D721Med (cell line): ENCODE measurements around the gene MGLL.

ENCODE experiments used
- DNase-seq: peaks from one replicate; pipeline ENCODE4 v3.0.0; 2011; ENCODE audit warnings: low spot score; ENCODE audit not compliant: insufficient read length
- FAIRE-seq: peaks from 2 replicates; lab custom pipeline; 2011; peaks lifted over from hg19 to GRCh38; lab: Jason Lieb, UNC
- TF ChIP-seq, protein P1 (sequence below): IDR thresholded peaks from 2 replicates; pipeline ENCODE4 v1.5.1; 2012; ENCODE audit warnings: mild to moderate bottlenecking, control low read depth; ENCODE audit not compliant: insufficient read depth; ENCODE audit errors: missing control alignments

Gene MGLL

DNA sequence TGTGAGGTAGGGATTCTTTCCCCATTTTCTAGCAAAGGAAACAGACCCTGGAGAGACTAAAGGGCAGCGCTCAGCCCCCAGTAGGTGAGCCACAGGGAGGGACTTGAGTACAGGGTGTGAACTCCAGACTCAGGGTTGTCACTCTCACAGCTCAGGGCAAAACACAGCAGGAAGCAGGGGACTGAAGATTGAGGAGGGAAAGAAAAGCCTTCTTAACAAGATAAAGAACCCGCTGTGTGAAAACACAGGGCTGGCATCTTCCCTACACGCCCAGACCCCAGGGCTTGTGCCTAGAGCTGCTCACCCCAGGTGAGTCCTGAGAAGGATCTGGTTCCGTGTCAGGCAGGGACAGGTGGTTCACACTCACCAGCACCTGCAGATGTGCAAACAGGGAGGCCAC is 90.0 kb downstream of the MGLL start:
- TF ChIP-seq, protein P1, sequence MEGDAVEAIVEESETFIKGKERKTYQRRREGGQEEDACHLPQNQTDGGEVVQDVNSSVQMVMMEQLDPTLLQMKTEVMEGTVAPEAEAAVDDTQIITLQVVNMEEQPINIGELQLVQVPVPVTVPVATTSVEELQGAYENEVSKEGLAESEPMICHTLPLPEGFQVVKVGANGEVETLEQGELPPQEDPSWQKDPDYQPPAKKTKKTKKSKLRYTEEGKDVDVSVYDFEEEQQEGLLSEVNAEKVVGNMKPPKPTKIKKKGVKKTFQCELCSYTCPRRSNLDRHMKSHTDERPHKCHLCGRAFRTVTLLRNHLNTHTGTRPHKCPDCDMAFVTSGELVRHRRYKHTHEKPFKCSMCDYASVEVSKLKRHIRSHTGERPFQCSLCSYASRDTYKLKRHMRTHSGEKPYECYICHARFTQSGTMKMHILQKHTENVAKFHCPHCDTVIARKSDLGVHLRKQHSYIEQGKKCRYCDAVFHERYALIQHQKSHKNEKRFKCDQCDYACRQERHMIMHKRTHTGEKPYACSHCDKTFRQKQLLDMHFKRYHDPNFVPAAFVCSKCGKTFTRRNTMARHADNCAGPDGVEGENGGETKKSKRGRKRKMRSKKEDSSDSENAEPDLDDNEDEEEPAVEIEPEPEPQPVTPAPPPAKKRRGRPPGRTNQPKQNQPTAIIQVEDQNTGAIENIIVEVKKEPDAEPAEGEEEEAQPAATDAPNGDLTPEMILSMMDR: no peak
- DNase-seq: no peak
- no peak for FAIRE-seq

DNA sequence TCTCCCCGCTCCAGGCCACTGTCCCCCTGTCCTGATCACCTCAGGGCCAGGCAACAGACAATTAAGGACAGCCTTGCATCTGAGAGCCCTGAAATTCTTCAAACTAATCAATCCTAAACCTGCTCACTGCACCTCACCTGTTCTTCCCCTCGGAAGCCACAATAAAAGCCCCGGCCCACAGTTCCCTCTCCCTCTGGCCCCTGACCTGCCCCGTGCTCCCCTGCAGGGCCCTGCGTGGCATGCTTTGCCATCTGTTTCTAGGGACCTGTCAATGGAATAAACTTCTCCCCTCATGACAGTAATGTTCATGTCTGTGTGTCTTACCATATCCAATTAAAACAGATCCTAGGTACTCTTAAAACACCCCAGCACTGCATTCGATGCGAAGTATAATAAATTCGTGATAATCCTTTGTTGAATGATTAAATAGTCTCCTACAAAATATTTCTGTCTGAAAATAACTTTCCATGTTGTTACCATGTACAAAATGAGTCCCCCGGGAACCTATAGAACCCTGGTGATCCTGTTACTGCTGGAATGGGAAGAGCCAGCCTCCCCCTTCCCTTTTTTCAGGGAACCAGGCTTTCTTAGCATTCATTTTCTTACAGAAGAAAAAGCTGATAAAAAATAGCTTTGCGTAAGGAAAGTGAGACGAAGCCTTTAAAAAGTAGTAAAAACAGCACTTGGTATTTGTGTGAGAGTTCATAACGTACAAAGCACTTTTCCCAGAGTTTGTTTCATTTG is 90.6 kb downstream of the MGLL start:
- DNase-seq: no peak
- TF ChIP-seq, protein P1: no peak
- no peak for FAIRE-seq

DNA sequence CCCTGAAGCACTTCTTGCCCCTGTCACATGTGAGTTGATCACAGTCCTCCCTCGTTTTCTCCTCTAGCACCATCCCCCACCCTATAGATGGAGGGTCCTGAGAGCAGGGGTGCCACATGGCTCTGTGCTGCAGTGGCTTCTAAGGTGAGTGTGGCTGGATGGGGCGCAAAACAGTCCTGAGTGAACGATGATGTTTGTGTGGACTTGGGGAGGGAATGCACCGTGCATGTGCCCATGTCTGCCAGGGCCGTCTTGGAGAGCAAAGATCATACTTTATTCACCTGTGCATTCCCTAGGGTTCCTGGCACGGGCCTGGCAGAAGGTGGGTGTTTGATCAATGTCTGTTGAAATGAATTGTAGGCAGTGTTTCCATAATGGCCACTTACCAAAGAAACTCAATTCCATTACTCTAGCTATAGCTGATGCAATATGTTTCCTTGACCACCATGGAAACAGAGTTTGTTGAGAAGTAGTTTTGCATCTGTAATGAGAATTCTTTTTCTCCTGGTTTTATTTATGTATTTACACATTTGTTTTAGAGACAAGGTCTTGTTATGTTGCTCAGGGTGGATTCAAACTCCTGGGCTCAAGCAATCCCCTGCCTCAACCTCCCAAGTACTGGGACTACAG is 91.5 kb downstream of the MGLL start:
- TF ChIP-seq, protein P1: no peak
- no peak for FAIRE-seq
- DNase-seq: no peak

DNA sequence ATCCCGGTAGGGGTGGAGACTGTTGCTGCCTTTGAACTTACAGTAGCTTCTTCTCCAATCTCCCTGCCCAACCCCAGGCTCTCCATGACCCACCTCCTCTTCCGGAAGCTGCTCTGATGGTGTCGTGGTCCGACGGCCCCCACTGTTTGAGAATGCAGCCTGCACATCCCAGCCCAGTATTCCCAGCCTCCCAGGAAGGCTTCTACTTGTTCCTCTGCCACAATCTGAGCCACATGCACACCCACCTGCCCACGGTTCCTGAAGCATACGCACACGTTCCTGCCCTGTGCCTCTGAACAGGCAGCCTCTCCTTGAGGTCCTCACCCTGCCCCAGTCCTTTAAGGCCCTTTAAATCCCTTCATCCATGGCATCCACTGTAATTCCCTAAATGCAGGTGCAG is 92.1 kb downstream of the MGLL start:
- no peak for FAIRE-seq
- TF ChIP-seq, protein P1: no peak

DNA sequence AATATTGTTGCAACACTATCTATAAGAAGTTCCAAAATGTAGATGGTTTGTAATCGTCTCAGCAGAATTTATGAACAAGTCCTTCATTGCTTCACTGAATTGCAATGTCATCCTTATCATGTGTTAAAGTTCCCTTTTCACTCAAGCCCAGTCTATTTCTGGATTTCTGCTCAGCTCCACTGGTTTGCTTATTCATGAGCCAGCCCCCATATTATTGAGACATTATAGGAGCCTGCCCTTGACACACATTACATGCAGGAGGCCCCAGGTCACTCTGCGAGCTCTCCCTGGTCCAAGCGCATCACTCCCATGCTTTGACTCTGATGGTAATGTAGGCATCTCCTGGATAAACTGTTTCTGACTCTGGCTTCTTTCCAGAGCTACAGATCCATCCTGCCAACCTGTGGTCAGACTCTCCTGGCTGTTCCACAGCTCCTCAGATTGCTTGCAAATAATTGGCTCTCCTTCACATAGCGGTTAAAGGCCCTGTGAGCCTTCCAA is 92.7 kb downstream of the MGLL start:
- DNase-seq: no peak
- no peak for FAIRE-seq
- TF ChIP-seq, protein P1: no peak

More for the DNA sequence above, 92.1 kb downstream of the MGLL start:
- DNase-seq: no peak

DNA sequence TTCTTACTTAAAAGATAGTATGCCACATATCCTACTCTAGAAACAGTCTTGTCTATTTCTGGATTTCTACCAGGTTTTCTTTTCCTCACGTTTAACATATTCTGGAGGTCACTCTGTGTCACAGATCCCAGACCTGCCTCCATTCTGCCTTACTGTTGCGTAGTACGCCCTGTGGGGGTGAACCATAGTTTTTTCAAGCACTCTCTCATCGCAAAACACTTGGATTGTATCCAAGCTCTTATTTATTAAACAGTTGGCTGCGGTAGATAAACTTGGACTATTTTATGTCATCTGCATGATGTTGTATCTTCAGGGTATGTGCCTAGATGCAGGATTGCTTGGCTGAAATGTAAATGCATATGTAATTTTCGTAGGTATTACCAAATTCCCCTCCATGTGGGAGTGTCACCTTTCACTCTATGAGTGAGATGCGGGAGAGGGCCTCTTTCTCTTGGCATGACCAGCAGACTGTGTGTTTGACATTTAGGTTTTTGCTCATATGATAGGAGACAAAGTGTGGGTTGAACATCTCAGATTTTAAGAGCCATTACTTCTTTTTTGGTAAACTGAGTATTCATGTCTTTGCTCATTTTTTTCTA is 93.8 kb downstream of the MGLL start:
- no peak for FAIRE-seq
- DNase-seq: no peak
- TF ChIP-seq, protein P1: no peak
